Measurements from ENCODE around the gene FSHR.

FSHR gene

GRCh38 chr2:49053156-49053555, 101.2 kb downstream of the FSHR start:
- no peaks in the 10 kb centered on the region for H3K36me3 ChIP-seq (replicated peaks; ENCODE audit: insufficient read depth, low read length)
- no peaks in the 10 kb centered on the region for H3F3A ChIP-seq (ENCODE audit: insufficient read depth, low read length)
- DNase-seq = no peak
- no peaks in the 10 kb centered on the region for H3K9me2 ChIP-seq (replicated peaks; ENCODE audit: insufficient read depth, low read length)
- no peaks in the 10 kb centered on the region for H4K20me1 ChIP-seq (ENCODE audit: insufficient read depth, low read length)
- H3K9me3 ChIP-seq (replicated peaks; ENCODE audit: insufficient read depth, low read length) = no peaks in the 10 kb centered on the region
- H3K9ac ChIP-seq (ENCODE audit: low read length) = no peak overlapping the region
- no peaks in the 10 kb centered on the region for H3K27me3 ChIP-seq (replicated peaks; ENCODE audit: insufficient read depth, low read length)
- no peaks in the 10 kb centered on the region for H3K4me1 ChIP-seq (ENCODE audit: low read length)
- no peaks in the 10 kb centered on the region for H3K79me2 ChIP-seq (ENCODE audit: low read length)
- no peak overlapping the region for H3K4me3 ChIP-seq (ENCODE audit: low read length)
- no peak overlapping the region for H3K27ac ChIP-seq (ENCODE audit: low read length)
- H3K4me2 ChIP-seq (ENCODE audit: low read depth, low read length) = no peak overlapping the region
- TF ChIP-seq CTCF (IDR thresholded peaks at IDR 0.05; ENCODE audit: low read length) (no peak), EZH2phosphoT487 (IDR thresholded peaks at IDR 0.05; ENCODE audit: low read length) (no peak), EZH2 (optimal IDR thresholded peaks at IDR 0.05; ENCODE audit: low read depth, low read length) (no peak)
- H2AFZ ChIP-seq (ENCODE audit: low read length) = no peak overlapping the region

- Histone ChIP-seq H3K4me3 (ENCODE audit: low read length) (no peak overlapping the region), H3K36me3 (replicated peaks; ENCODE audit: insufficient read depth, low read length) (no peaks in the 10 kb centered on the region), H3K27me3 (replicated peaks; ENCODE audit: insufficient read depth, low read length) (no peaks in the 10 kb centered on the region), H3K9me2 (replicated peaks; ENCODE audit: insufficient read depth, low read length) (no peaks in the 10 kb centered on the region), H3K9ac (ENCODE audit: low read length) (no peak overlapping the region), H2AFZ (ENCODE audit: low read length) (no peak overlapping the region), H4K20me1 (ENCODE audit: insufficient read depth, low read length) (no peaks in the 10 kb centered on the region), H3K27ac (ENCODE audit: low read length) (no peak overlapping the region), H3K4me1 (ENCODE audit: low read length) (no peaks in the 10 kb centered on the region), H3K79me2 (ENCODE audit: low read length) (no peaks in the 10 kb centered on the region), H3K9me3 (replicated peaks; ENCODE audit: insufficient read depth, low read length) (no peaks in the 10 kb centered on the region), H3F3A (ENCODE audit: insufficient read depth, low read length) (no peaks in the 10 kb centered on the region), H3K4me2 (ENCODE audit: low read depth, low read length) (no peak overlapping the region)
- TF ChIP-seq EZH2 (optimal IDR thresholded peaks at IDR 0.05; ENCODE audit: low read depth, low read length) (no peak), CTCF (IDR thresholded peaks at IDR 0.05; ENCODE audit: low read length) (no peak), EZH2phosphoT487 (IDR thresholded peaks at IDR 0.05; ENCODE audit: low read length) (no peak)
- no peak for DNase-seq
These were observed 104.0 kb downstream of the FSHR start for GRCh38 chr2:49050265-49050664.

- Histone ChIP-seq H3K79me2 (ENCODE audit: low read length) (no peaks in the 10 kb centered on the region), H3K4me2 (ENCODE audit: low read depth, low read length) (no peak overlapping the region), H3K9ac (ENCODE audit: low read length) (no peak overlapping the region), H3K4me3 (ENCODE audit: low read length) (no peak overlapping the region), H3K36me3 (replicated peaks; ENCODE audit: insufficient read depth, low read length) (no peaks in the 10 kb centered on the region), H3F3A (ENCODE audit: insufficient read depth, low read length) (no peaks in the 10 kb centered on the region), H3K9me3 (replicated peaks; ENCODE audit: insufficient read depth, low read length) (no peaks in the 10 kb centered on the region), H3K27me3 (replicated peaks; ENCODE audit: insufficient read depth, low read length) (no peaks in the 10 kb centered on the region), H4K20me1 (ENCODE audit: insufficient read depth, low read length) (no peaks in the 10 kb centered on the region), H2AFZ (ENCODE audit: low read length) (no peak overlapping the region), H3K9me2 (replicated peaks; ENCODE audit: insufficient read depth, low read length) (no peaks in the 10 kb centered on the region), H3K27ac (ENCODE audit: low read length) (no peak overlapping the region), H3K4me1 (ENCODE audit: low read length) (no peaks in the 10 kb centered on the region)
- TF ChIP-seq CTCF (IDR thresholded peaks at IDR 0.05; ENCODE audit: low read length) (no peak), EZH2phosphoT487 (IDR thresholded peaks at IDR 0.05; ENCODE audit: low read length) (no peak), EZH2 (optimal IDR thresholded peaks at IDR 0.05; ENCODE audit: low read depth, low read length) (no peak)
- DNase-seq = no peak
These were observed 105.2 kb downstream of the FSHR start for GRCh38 chr2:49049161-49049560.

All from MM.1S (cell line).